LoVo (cell line): ENCODE data around the gene CLTRN.
A peak's percentile ranks its signal among the peaks of the same experiment; 100 is the strongest.
"Not testable (repeated sequence)": the region's sequence is repeated elsewhere in the genome, so short reads cannot be mapped to it uniquely, and the experiment has no call there.

Experiments
- DNase-seq: peaks from one replicate; pipeline ENCODE4 v3.0.0-alpha.2; 2016; ENCODE audit warnings: low spot score

Gene CLTRN

GRCh38 chrX:15664487-15665444, at the start of gene CLTRN:
CLTRN (minus strand) TSS chrX:15664805; CDS start chrX:15664775, 30 bp downstream.
- DNase-seq = no peak

GRCh38 chrX:15704273-15704672, 39.7 kb upstream of the CLTRN start:
- DNase-seq = not testable (repeated sequence)

GRCh38 chrX:15703809-15704208, 39.2 kb upstream of the CLTRN start:
- not testable (repeated sequence) for DNase-seq

- DNase-seq = no peak
Measured at GRCh38 chrX:15702488-15703371, 38.1 kb upstream of the CLTRN start.

- no peak for DNase-seq
Measured at GRCh38 chrX:15696516-15696915, 31.9 kb upstream of the CLTRN start.

- no peak for DNase-seq
Measured at GRCh38 chrX:15694941-15695451, 30.4 kb upstream of the CLTRN start.

- peak; percentile 28 for DNase-seq
Measured at GRCh38 chrX:15686818-15687685, 22.4 kb upstream of the CLTRN start.

GRCh38 chrX:15683193-15683592, 18.6 kb upstream of the CLTRN start:
- no peak for DNase-seq

- no peak for DNase-seq
Measured at GRCh38 chrX:15681433-15681832, 16.8 kb upstream of the CLTRN start.

- no peak for DNase-seq
Measured at GRCh38 chrX:15680401-15680800, 15.8 kb upstream of the CLTRN start.

- no peak for DNase-seq
Measured at GRCh38 chrX:15679246-15679645, 14.6 kb upstream of the CLTRN start.

GRCh38 chrX:15678339-15678738, 13.7 kb upstream of the CLTRN start:
- DNase-seq = no peak

GRCh38 chrX:15676886-15677285, 12.3 kb upstream of the CLTRN start:
- no peak for DNase-seq

GRCh38 chrX:15675490-15675921, 10.9 kb upstream of the CLTRN start:
- DNase-seq = peak; percentile 72

GRCh38 chrX:15674841-15675489, 10.4 kb upstream of the CLTRN start:
- DNase-seq = peak; percentile 85

- no peak for DNase-seq
Measured at GRCh38 chrX:15674514-15674840, 9.9 kb upstream of the CLTRN start.

- DNase-seq = no peak
Measured at GRCh38 chrX:15673970-15674369, 9.4 kb upstream of the CLTRN start.

- no peak for DNase-seq
Measured at GRCh38 chrX:15672881-15673280, 8.3 kb upstream of the CLTRN start.

GRCh38 chrX:15663439-15663838, 1.2 kb downstream of the CLTRN start:
- DNase-seq = no peak

GRCh38 chrX:15654804-15655203, 9.8 kb downstream of the CLTRN start:
- DNase-seq = not testable (repeated sequence)

GRCh38 chrX:15653961-15654360, 10.6 kb downstream of the CLTRN start:
- DNase-seq = no peak
